Skeletal muscle tissue (tissue), 4 donors: ENCODE data around the gene SFRP4. TPM values are rescaled to one million over a fixed set of nuclear protein-coding genes. Genes with fewer than 3 reads are reported as not detected.

Experiments
- H3K27ac ChIP-seq: one replicate; pipeline ENCODE4 v1.7.0; 2013; ENCODE audit warnings: mild to moderate bottlenecking, low read depth, low read length, inconsistent platforms
- H3K27me3 ChIP-seq, 3 donors: one replicate each; pipeline ENCODE4 v1.7.0; 2013; ENCODE audit warnings: low read length in 3 of 3; ENCODE audit not compliant: control insufficient read depth in 3 of 3, insufficient read depth in 3 of 3
- H3K36me3 ChIP-seq, 3 donors: one replicate each; pipeline ENCODE4 v1.7.0; 2013; ENCODE audit warnings: low read length in 3 of 3; ENCODE audit not compliant: control insufficient read depth in 3 of 3, insufficient read depth in 3 of 3
- H3K4me1 ChIP-seq, 3 donors: one replicate each; pipeline ENCODE4 v1.7.0; 2013; ENCODE audit warnings: low read length in 3 of 3, mild to moderate bottlenecking in 3 of 3; ENCODE audit not compliant: control insufficient read depth in 3 of 3, insufficient read depth in 3 of 3
- H3K4me3 ChIP-seq, 3 donors: one replicate each; pipeline ENCODE4 v1.7.0; 2013; ENCODE audit warnings: low read length in 3 of 3
- H3K9ac ChIP-seq, 3 donors: one replicate each; pipeline ENCODE4 v1.7.0; 2013; ENCODE audit warnings: low read length in 3 of 3, mild to moderate bottlenecking in 3 of 3, moderate library complexity in 2 of 3, low read depth in 1 of 3
- H3K9me3 ChIP-seq, 3 donors: one replicate each; pipeline ENCODE4 v1.7.0; 2013; ENCODE audit warnings: low read length in 3 of 3; ENCODE audit not compliant: control insufficient read depth in 3 of 3
- total RNA-seq: library from RNA; depleted of rRNA; stranded (reverse); fragments of >200 nt; gene quantifications from one replicate; pipeline ENCODE4 v1.2.3, GENCODE V29; 2014
- donor health status: Osteomylitis.

Gene SFRP4
- total RNA-seq, 1 donor from 2014 or later: 28.7 TPM

DNA sequence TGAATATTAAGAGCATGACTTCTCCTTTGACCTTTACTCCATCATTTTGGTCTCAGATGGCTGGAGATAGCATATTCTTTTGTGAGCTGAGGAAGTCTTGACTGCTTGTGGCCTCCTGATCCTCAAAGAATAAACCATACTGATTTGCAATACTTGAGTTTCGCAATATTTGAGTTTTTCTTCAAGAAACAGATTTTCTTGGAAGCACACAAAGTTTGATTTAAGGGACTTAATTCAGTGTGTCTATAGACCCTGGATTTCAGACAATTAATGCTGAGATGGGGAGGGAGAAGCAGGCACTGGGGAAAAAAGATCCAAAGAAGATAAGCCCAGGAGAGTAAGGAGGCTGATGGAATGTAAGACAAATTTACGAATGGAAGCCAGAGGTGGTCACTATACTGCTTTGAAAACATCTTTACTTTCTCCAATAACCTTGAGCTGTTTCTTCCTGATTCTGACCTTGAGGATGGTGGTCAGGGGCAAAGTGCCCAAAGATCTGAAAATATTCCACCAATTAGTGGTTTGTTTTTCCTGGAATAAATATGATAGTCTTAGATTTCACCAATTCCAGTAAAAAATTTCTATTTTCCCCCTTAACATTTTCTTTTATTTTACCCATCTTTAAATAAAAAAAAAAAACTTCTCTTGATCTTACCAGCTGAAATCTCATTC lies 11.3 kb upstream of the SFRP4 start:
- Histone ChIP-seq H3K27ac (peak overlapping the region; percentile 41), H3K9me3 (no peaks in the 10 kb centered on the region), H3K27me3 (no peaks in the 10 kb centered on the region), H3K9ac (no peak overlapping the region), H3K4me3 (no peak overlapping the region), H3K36me3 (no peaks in the 10 kb centered on the region), H3K4me1 (peaks cover 7 to 28% (median 14%) of the 10 kb centered on the region in 3 donors)

DNA sequence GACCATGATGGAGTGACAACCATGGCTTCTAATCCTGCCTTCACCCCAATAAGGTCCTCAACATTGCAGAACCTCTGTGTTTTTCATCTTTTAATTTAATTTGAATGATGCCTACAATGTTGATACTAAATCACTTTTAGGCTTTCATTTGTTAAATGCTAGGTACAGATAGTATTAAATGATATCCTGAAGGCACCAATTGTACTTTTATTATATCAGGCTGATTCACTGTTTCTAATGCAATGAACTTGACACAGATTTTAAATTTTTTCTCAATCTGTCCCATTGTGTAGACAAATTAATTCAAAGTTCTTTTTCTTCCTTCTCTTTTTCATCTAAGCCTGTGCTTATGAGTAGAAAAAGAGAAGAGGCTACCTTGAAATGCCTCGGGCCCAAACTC lies 9.0 kb upstream of the SFRP4 start:
- Histone ChIP-seq H3K4me1 (peaks cover 12 to 31% (median 23%) of the 10 kb centered on the region in 3 donors), H3K27me3 (no peaks in the 10 kb centered on the region), H3K9me3 (no peaks in the 10 kb centered on the region), H3K9ac (no peak overlapping the region), H3K4me3 (no peak overlapping the region), H3K27ac (no peak overlapping the region), H3K36me3 (no peaks in the 10 kb centered on the region)

DNA sequence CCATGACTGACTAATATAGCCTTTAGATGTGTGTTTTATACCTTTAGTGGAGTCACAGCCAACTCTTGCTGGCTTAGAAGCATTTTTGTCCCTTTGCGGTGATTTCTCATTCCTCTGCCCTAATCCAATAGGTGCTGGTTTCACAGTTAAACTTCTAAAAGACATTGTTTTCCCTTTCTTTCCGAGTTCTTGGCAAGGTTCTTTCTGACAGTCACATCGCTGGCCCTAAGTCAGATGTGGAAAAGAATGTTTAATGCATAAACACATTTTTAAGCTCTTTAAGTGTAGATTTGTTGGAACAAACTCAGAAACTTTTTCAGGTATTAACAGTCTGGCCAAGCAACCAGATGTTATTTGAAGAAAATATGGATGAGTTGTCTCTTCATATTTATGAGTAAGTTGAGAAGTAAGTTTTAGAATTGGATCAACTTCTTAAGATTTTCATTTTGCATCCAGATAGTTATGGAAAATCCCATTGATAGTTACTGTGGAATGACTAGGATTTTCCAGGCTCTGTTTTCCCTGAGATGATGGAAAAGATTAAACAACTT lies 7.9 kb upstream of the SFRP4 start:
- Histone ChIP-seq H3K27me3 (no peaks in the 10 kb centered on the region), H3K9ac (no peak overlapping the region), H3K36me3 (no peaks in the 10 kb centered on the region), H3K9me3 (no peaks in the 10 kb centered on the region), H3K4me1 (peaks cover 17 to 31% (median 28%) of the 10 kb centered on the region in 3 donors), H3K4me3 (peak overlapping the region in 1 of 3 donors; percentile 6), H3K27ac (peak overlapping the region; percentile 48)

DNA sequence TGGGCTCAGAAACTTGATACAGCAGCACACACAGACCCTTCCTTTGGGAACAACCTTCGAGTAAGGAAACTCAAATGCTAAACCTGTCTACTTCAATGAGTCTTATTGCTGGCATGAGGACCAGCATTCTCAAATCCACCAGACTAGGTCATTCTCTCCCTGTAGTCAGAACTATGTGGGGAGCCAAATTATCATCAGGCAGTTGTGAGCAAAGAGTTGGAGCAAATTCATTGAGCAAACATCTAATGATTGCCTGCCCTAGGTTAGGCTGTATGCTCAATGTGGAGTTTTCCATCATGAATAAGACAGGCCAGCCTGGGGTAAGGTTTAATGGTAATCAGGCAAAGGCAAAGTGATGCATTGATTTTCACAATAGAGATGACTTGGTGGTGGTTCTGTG lies 7.4 kb upstream of the SFRP4 start:
- H3K4me1 ChIP-seq: peaks cover 17 to 31% (median 26%) of the 10 kb centered on the region in 3 donors
- H3K9me3 ChIP-seq: no peaks in the 10 kb centered on the region
- H3K27me3 ChIP-seq: no peaks in the 10 kb centered on the region
- H3K27ac ChIP-seq: peak overlapping the region; percentile 48
- no peaks in the 10 kb centered on the region for H3K36me3 ChIP-seq
- H3K9ac ChIP-seq: no peak overlapping the region
- H3K4me3 ChIP-seq: peak overlapping the region in 1 of 3 donors; percentile 6

DNA sequence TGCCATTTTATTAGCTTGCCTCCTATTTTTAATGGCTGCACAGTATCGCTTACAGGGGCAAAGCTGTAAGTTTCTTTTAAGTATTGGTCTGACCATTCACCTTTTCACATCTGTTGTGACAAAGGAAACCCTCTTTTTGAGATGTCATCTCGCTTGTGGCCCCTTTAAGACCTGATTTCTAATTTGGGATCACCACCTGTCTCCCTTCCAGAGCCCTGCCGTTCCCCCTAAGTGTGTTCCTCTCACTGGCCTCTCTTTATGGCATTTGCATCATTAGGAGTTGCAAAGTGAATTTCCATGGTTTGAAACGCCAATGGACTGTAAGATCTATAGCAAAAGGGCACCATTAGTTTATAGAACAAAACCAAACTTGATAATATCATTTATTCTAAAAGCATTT lies 5.3 kb upstream of the SFRP4 start:
- Histone ChIP-seq H3K36me3 (no peaks in the 10 kb centered on the region), H3K9me3 (no peaks in the 10 kb centered on the region), H3K9ac (peak overlapping the region; percentile 87 to 96 (median 96)), H3K27me3 (no peaks in the 10 kb centered on the region), H3K4me1 (peaks cover 17 to 28% (median 28%) of the 10 kb centered on the region in 3 donors), H3K27ac (peak overlapping the region; percentile 92), H3K4me3 (peak overlapping the region; percentile 79 to 89 (median 86))

DNA sequence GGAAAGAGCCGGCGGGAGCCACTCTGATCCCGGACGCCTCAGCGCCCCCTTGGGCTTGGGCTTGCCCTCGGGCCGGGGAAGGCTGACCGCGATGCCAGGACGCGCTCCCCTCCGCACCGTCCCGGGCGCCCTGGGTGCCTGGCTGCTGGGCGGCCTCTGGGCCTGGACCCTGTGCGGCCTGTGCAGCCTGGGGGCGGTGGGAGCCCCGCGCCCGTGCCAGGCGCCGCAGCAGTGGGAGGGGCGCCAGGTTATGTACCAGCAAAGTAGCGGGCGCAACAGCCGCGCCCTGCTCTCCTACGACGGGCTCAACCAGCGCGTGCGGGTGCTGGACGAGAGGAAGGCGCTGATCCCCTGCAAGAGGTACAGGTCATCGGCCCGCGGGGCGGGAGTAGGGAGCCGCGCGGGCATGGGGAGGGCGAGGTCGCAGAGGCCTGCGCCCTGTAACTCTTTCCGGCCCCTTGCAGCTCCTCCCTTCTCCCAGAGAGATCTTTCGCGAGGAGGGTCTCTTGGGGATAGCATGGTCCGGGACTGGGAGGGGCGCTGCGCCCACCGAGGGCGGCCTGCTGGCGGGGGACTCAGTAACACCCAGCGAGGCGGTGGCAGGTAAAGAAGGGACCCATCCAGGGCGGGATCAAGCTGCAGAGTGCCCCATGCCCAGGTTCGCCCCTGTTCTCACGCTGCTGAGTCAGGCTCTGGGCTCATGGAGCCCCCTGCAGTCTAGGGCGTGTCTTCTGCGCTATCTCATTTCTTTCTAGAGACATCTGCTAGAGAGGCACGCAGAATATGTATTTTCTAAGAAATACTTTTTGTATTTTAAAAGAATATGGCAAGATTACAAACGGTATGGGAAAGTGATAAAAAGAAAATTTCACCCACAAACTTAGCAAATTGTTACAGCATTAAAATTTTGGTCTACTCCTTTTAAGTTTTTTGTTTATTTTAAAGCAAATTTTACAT lies 4.5 kb upstream of the SFRP4 start:
- peak overlapping the region; percentile 87 to 96 (median 96) for H3K9ac ChIP-seq
- peak overlapping the region; percentile 92 for H3K27ac ChIP-seq
- peaks cover 3 to 5% (median 4%) of the 10 kb centered on the region in 3 donors for H3K27me3 ChIP-seq

DNA sequence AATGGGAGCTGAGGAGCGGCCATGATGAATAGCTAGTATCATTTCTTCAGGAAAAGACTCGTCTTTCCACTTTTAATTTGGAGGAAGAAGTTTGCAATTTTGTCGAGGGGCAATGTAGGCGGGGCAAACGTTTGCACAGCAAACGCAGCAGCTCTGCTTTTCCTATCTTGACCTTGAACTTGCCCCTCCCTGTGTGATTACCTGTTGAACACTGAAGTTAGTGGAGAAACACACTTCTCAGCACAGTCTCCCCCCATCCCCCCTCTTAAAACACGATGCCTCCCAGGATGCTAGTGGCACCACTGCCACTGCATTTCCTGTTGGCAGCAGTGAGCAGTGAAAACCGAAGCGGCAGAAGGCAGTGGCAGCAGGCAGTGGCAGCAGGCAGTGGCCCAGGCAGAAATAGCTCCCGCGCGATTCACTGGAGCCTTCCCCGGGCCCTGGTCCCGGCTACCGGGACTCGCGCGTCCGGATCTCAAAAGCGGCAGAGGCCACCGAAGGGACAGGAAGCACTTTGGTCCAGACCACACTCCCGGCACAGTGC lies 3.8 kb upstream of the SFRP4 start, which contains the start of gene EPDR1:
Gene EPDR1 (plus strand): TSS at position 336 of the 544 bp plus-strand sequence. CDS start 300 bp downstream, outside the sequence.
- Histone ChIP-seq H3K27ac (peak within 1 kb of the TSS; percentile 92), H3K9ac (peak within 1 kb of the TSS; percentile 87 to 96 (median 96)), H3K27me3 (peaks cover 8 to 10% (median 8%) of the 10 kb centered on the region in 3 donors), H3K9me3 (no peaks in the 10 kb centered on the region), H3K4me3 (peak within 1 kb of the TSS; percentile 79 to 89 (median 86)), H3K4me1 (peaks cover 27 to 39% (median 35%) of the 10 kb centered on the region in 3 donors), H3K36me3 (no peaks in the 10 kb centered on the region)

More for the DNA sequence above, 4.5 kb upstream of the SFRP4 start:
- Histone ChIP-seq H3K4me1 (peaks cover 24 to 35% (median 34%) of the 10 kb centered on the region in 3 donors), H3K4me3 (peak overlapping the region; percentile 79 to 89 (median 86)), H3K9me3 (no peaks in the 10 kb centered on the region), H3K36me3 (no peaks in the 10 kb centered on the region)

DNA sequence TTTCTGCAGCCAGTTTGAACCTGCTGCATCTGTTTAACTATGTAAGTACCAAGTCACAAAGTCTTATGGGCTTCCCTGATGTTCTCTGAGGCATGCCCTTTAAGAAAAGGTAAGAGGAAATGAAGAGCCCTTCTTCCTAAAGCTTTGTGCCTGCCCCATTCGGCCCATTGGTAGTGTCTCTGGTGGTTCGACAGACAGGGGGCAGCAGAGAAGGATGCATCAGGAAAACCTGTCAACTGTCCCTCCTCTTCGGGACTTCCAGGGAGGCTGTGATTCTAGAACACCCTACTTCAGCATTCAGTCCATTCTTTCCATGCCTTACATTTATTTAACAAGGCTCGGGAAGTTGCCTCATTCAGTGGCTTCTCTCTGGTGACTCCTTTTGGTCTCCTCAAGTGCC lies 1.9 kb upstream of the SFRP4 start:
- Histone ChIP-seq H3K9me3 (no peaks in the 10 kb centered on the region), H3K36me3 (no peaks in the 10 kb centered on the region), H3K27me3 (peaks cover 8 to 10% (median 8%) of the 10 kb centered on the region in 3 donors), H3K4me1 (peaks cover 22 to 35% (median 30%) of the 10 kb centered on the region in 3 donors), H3K27ac (no peak overlapping the region), H3K4me3 (no peak overlapping the region), H3K9ac (no peak overlapping the region)

DNA sequence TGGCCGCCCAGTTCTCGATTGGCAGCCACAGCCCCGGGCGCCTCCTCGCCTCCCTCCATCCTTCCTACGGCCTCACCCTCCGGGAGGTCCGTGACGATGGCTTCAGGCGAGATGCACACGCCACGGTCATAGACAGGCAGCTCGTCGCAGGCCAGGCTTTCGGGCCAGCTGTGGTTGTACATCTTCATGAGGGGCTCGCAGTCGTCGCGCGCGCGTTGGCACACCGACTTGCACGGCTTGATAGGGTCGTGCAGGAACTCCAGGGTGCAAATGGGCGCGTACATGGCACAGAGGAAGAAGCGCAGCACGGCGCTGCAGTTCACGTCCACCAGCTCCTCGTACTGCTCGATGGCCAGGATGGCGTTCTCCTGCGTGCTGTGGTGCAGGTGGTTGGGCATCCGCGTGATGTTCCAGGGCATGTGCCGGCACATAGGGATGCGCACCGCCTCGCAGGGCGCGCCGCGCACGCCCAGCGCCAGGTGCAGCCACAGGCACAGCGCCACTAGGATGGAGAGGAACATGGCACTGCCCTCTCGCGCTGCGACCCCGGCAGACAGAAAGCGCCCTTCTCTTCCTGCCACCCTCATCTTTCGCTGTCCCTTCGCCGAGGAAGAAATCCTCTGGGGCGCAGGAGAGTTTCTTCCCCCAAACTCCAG lies 472 bp downstream of the SFRP4 start:
- H3K27me3 ChIP-seq: peaks cover 8 to 10% (median 8%) of the 10 kb centered on the region in 3 donors
- H3K36me3 ChIP-seq: no peaks in the 10 kb centered on the region
- peak overlapping the region; percentile 67 for H3K27ac ChIP-seq
- peak overlapping the region; percentile 67 to 73 (median 71) for H3K9ac ChIP-seq
- peak overlapping the region; percentile 74 to 80 (median 75) for H3K4me3 ChIP-seq
- peaks cover 15 to 24% (median 21%) of the 10 kb centered on the region in 3 donors for H3K4me1 ChIP-seq
- no peaks in the 10 kb centered on the region for H3K9me3 ChIP-seq
